Measurements from ENCODE around the gene RPS26.

The RPS26 gene

DNA sequence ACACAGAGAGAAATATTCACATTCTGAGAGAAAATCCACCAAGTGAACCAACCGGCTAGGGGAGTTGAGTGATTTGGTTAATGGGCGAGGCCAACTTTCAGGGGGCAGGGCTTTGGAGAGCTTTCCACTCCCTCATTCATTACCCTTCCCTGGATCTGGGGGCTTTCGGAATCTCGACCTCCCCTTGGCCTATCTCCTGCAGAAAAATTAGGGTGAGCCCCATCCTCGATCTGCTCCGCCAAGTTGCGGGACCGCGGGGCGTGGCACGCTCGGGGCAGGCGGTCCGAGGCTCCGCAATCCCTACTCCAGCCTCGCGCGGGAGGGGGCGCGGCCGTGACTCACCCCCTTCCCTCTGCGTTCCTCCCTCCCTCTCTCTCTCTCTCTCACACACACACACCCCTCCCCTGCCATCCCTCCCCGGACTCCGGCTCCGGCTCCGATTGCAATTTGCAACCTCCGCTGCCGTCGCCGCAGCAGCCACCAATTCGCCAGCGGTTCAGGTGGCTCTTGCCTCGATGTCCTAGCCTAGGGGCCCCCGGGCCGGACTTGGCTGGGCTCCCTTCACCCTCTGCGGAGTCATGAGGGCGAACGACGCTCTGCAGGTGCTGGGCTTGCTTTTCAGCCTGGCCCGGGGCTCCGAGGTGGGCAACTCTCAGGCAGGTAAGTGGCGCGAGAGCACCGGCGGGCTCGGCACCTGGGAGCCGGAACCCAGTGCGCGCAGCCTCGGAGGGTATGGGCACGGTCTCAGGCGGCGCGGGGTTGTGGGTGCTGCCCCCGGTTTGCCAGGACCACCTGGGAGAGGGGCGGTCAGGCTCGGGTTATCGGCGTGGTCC is 38.2 kb downstream of the RPS26 start, which contains the start of gene ERBB3:
Gene ERBB3 (plus strand): TSS at position 443 of the 833 bp plus-strand sequence. CDS start 136 bp downstream, at position 579.
- no peak within 1 kb of the TSS for H3K27ac Mint-ChIP-seq
- H3K4me1 Mint-ChIP-seq (ENCODE audit: low read depth): peaks cover 9% of the 10 kb centered on the region
- H3K36me3 Mint-ChIP-seq: no peaks in the 10 kb centered on the region
- no peaks in the 10 kb centered on the region for H3K27me3 Mint-ChIP-seq
- H3K9me3 Mint-ChIP-seq (ENCODE audit: low read depth): no peaks in the 10 kb centered on the region
- peak within 1 kb of the TSS; percentile 82 for H3K4me3 Mint-ChIP-seq

DNA sequence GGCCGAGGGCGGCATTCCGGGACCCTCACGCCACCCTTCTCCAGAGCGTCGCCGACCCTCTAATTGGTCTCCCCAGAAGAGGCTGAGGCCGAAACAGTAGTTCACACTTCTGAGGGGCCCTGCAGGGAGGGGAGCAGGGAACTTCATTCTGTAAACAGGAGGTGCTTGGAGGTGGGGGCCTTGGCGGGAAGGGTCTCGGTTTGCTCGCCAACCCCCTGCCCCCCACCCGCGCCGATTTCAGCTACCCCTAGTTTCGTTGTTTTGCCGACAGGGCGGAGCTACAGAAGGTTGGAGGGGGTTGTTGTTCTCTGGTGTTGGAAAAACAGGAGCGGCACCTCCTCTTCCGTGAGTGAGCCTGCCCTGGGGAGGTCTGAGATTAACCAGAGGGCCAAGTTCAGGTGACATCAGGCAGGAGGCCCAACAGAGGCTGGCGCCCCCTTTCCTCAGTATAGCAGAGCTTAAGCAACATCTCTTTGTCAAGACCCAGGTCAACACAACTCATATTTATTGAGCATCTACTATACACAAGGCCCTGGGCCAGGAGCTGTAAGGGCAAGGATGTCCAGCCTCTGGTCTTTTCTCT is 38.9 kb downstream of the RPS26 start:
- H3K4me1 Mint-ChIP-seq (ENCODE audit: low read depth): peaks cover 9% of the 10 kb centered on the region
- H3K27me3 Mint-ChIP-seq: no peaks in the 10 kb centered on the region
- H3K4me3 Mint-ChIP-seq: peak overlapping the region; percentile 82
- no peaks in the 10 kb centered on the region for H3K9me3 Mint-ChIP-seq (ENCODE audit: low read depth)
- no peak overlapping the region for H3K27ac Mint-ChIP-seq
- no peaks in the 10 kb centered on the region for H3K36me3 Mint-ChIP-seq

DNA sequence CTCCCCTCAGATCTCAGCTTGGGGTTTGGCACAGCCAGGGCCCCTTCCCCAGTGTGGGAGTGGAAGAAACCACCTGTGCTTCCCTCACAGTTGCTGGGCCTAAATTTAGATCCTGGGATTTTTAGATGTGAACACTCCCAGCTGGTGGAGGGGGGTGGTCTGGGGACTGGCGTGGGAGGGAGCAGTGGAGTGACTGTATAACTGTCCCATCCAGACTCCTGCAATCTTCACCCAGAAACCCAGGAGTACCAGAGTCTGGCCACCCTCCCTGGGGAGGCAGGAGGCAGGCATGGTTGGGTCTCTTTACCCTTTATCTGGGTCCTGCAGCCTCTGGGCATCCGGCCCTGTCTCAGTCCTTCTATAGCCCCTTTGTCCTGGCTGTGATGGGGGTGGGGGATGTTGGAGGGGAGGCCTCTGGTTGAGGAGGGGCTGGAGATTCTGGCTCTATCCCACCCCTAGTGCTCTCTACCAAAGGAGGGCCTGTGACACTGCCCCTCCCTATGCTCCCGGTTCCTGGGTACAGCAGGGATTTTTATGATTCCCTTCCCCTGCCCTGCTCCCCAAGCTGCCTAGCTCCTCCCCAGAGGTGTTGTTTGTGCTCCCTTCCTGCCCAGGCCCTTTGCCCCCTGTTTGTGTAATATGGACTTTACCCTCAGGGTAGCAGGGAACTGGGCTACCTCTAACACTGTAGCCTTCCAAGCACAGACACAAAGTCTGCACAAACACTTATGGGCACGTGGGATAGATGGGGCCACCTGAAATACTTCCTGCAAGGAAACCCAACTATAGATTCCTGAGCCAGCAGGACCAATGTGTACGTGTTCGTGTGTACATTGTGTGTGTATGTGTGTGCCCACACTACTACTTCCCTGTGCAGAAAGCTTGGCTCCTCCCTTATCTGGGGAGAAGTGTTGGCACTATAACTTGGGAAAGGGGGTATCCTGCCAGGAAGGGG is 40.0 kb downstream of the RPS26 start:
- Mint-ChIP-seq H3K36me3 (no peaks in the 10 kb centered on the region), H3K4me3 (peak overlapping the region; percentile 82), H3K9me3 (ENCODE audit: low read depth) (no peaks in the 10 kb centered on the region)

DNA sequence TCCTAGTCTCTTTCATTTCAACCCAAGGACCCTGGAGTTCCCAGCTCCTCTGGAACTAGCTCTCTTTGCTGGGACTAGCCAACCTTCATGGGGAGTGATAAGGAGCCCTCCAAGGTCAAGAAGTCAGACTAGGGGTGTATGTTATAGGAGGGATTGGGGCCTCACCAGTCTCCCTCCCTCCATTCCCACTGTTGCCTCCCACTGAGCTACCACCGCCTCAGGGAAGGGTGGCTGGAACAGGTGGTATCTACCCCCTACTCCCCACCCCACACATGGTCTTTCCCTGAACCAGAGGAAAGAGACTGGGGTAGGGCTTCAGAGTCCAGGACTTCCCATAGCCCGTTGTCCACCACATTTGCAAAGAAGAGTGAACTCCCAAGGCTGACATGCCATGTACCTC is 40.7 kb downstream of the RPS26 start:
- Mint-ChIP-seq H3K27me3 (no peaks in the 10 kb centered on the region), H3K4me3 (no peak overlapping the region), H3K4me1 (ENCODE audit: low read depth) (peaks cover 9% of the 10 kb centered on the region), H3K27ac (no peak overlapping the region), H3K36me3 (no peaks in the 10 kb centered on the region), H3K9me3 (ENCODE audit: low read depth) (no peaks in the 10 kb centered on the region)

More for the DNA sequence above, 40.0 kb downstream of the RPS26 start:
- Mint-ChIP-seq H3K4me1 (ENCODE audit: low read depth) (peaks cover 9% of the 10 kb centered on the region), H3K27me3 (no peaks in the 10 kb centered on the region), H3K27ac (no peak overlapping the region)

DNA sequence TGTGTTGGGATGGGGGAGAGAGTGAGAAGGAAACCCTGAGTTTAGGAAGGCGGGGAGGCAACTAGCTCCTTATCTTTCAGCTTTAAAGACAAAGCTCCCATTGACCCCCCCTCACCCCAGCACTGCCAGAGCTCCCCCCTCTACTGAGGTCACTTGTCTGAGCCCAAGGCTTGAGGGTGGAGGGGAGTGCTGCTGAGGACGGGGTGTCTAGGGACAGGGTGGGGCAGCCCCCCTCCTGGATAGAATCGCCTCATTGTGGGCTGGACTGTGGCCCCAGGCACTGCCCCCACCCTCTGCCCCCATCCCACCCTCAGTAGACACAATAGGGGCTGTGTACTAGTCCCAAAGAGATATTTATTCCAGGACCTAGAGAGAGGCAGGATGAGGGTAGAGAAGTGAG is 41.2 kb downstream of the RPS26 start:
- Mint-ChIP-seq H3K36me3 (no peaks in the 10 kb centered on the region), H3K27ac (no peak overlapping the region), H3K27me3 (no peaks in the 10 kb centered on the region), H3K4me1 (ENCODE audit: low read depth) (peaks cover 9% of the 10 kb centered on the region), H3K4me3 (no peak overlapping the region), H3K9me3 (ENCODE audit: low read depth) (no peaks in the 10 kb centered on the region)

DNA sequence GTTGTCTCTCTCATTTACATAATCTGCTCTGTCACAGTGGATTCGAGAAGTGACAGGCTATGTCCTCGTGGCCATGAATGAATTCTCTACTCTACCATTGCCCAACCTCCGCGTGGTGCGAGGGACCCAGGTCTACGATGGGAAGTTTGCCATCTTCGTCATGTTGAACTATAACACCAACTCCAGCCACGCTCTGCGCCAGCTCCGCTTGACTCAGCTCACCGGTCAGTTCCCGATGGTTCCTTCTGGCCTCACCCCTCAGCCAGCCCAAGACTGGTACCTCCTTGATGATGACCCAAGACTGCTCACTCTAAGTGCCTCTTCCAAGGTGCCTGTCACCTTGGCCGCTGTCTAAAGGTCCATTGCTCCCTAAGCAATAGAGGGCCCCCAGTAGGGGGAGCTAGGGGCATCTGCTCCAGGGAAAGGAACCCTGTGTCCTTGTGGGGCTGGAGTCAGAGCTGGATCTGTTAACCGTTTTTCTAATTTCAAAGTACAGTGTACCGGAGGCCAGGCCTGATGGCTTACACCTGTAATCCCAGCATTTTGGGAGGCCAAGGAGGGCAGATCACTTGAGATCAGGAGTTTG is 43.3 kb downstream of the RPS26 start:
- Mint-ChIP-seq H3K4me3 (no peak overlapping the region), H3K36me3 (no peaks in the 10 kb centered on the region), H3K4me1 (ENCODE audit: low read depth) (peaks cover 3% of the 10 kb centered on the region), H3K9me3 (ENCODE audit: low read depth) (no peaks in the 10 kb centered on the region), H3K27ac (no peak overlapping the region), H3K27me3 (no peaks in the 10 kb centered on the region)

DNA sequence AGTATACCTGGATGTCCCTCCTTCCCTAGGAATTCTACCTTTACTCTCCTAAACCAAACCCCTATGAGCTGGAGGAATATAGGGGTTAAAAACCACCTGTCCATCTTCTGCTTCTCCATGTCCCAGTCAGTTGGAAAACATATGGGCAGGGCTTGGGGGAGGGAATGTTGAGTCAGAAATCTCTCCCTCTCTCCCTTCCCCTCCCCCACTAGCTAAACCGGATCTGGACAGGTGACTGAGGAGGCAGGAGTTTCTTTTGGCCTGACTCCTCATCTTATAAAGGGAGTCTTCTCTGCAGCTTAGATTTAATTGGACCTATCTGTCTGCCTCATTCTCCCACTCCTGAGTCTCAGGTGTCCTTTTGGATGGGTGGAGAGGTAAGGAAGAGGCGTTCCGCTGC is 44.4 kb downstream of the RPS26 start:
- Mint-ChIP-seq H3K36me3 (no peaks in the 10 kb centered on the region), H3K9me3 (ENCODE audit: low read depth) (no peaks in the 10 kb centered on the region), H3K27me3 (no peaks in the 10 kb centered on the region), H3K4me3 (no peak overlapping the region), H3K27ac (no peak overlapping the region), H3K4me1 (ENCODE audit: low read depth) (no peaks in the 10 kb centered on the region)

DNA sequence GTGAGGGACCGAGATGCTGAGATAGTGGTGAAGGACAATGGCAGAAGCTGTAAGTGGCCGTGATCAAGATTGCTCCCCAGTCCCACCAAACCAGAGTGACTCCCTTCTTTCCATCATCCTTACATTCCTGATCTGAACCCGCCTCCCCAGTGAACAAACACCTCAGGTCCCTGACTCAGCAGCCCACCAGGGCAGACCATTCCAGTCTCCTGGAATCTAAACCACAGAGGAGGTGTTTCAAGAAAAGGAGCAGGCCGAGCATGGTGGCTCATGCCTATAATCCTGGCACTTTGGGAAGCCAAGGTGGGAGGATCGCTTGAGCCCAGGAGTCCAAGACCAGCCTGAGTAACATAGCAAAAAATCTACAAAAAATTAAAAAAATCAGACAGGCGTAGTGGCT is 44.9 kb downstream of the RPS26 start:
- no peak overlapping the region for H3K27ac Mint-ChIP-seq

DNA sequence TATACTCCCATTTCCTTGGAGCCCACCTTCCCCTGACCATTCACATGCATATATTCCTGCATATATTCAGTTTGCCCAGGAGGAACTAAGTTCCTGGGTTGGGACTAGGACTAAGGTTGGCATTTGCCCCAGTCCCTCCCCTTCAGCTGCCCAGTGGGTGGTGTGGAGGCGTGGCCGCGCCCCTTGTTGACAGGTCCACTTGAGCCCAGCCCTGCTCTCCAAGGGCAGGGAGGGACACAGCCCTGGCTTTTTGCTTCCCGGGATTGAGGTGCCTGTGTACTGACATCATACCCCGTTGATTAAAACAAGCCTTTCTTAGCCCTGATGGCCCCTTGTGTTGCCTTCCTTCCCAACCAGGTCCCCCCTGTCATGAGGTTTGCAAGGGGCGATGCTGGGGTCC is 45.5 kb downstream of the RPS26 start:
- no peaks in the 10 kb centered on the region for H3K27me3 Mint-ChIP-seq
- no peak overlapping the region for H3K27ac Mint-ChIP-seq
- no peaks in the 10 kb centered on the region for H3K9me3 Mint-ChIP-seq (ENCODE audit: low read depth)
- H3K4me3 Mint-ChIP-seq: no peak overlapping the region
- no peaks in the 10 kb centered on the region for H3K36me3 Mint-ChIP-seq
- H3K4me1 Mint-ChIP-seq (ENCODE audit: low read depth): no peaks in the 10 kb centered on the region

More for the DNA sequence above, 44.9 kb downstream of the RPS26 start:
- no peaks in the 10 kb centered on the region for H3K27me3 Mint-ChIP-seq
- H3K4me1 Mint-ChIP-seq (ENCODE audit: low read depth): no peaks in the 10 kb centered on the region
- no peaks in the 10 kb centered on the region for H3K9me3 Mint-ChIP-seq (ENCODE audit: low read depth)
- no peak overlapping the region for H3K4me3 Mint-ChIP-seq
- no peaks in the 10 kb centered on the region for H3K36me3 Mint-ChIP-seq
